Transverse colon (tissue), 4 donors: ENCODE results near the gene DDX43. TPM values are rescaled to one million over a fixed set of nuclear protein-coding genes. Genes with fewer than 3 reads are reported as not detected.
A peak's percentile ranks its signal among the peaks of the same experiment; 100 is the strongest.
"Not testable (repeated sequence)": the region's sequence is repeated elsewhere in the genome, so short reads cannot be mapped to it uniquely, and the experiment has no call there.

Experiments used
- DNase-seq: peaks from one replicate; pipeline ENCODE4 v3.0.0-alpha.2; 2019
- H3K27ac ChIP-seq, 4 donors: fragments of 200-600 bp; sonication (generic); 2 replicates each; pipeline ENCODE4 v1.5.1; 2016 to 2018; ENCODE audit warnings: inconsistent platforms in 4 of 4
- H3K27me3 ChIP-seq: fragments of 200-600 bp; sonication (generic); 2 replicates; pipeline ENCODE4 v1.5.1; 2017; ENCODE audit warnings: inconsistent platforms
- H3K36me3 ChIP-seq, 4 donors: fragments of 200-600 bp; sonication (generic); 2 replicates each; pipeline ENCODE4 v1.5.1; 2017 to 2019; ENCODE audit warnings: inconsistent platforms in 4 of 4
- H3K4me1 ChIP-seq, 4 donors: fragments of 200-600 bp; sonication (generic); 2 replicates each; pipeline ENCODE4 v1.5.1; 2017 to 2020; ENCODE audit warnings: inconsistent platforms in 4 of 4
- H3K4me3 ChIP-seq, 4 donors: fragments of 200-600 bp; sonication (generic); 1 replicate in 1 of 4; 2 replicates in 3 of 4; pipeline versions ENCODE4 v1.5.1 to v1.6.1; 2017 to 2019; ENCODE audit warnings: inconsistent platforms in 4 of 4
- H3K9me3 ChIP-seq, 2 donors: fragments of 200-600 bp; sonication (generic); 2 replicates each; pipeline ENCODE4 v1.5.1; 2017 to 2019; ENCODE audit warnings: inconsistent platforms in 2 of 2
- CTCF ChIP-seq, 5 experiments: fragments of 200-600 bp in 3 of 5; fragments of 450-650 bp in 2 of 5; sonication (generic) in 3 of 5; IDR thresholded peaks; 1 replicate in 2 of 5; 2 replicates in 3 of 5; pipeline ENCODE4 v1.5.1; 2016 to 2017; ENCODE audit warnings: antibody characterized with exemption in 5 of 5, inconsistent platforms in 3 of 5, mild to moderate bottlenecking in 2 of 5, moderate library complexity in 1 of 5
- EP300 ChIP-seq: sonication (generic); formaldehyde crosslinking; IDR thresholded peaks from one replicate; pipeline ENCODE4 v1.6.1; 2017; ENCODE audit warnings: antibody characterized with exemption, low read depth
- POLR2A ChIP-seq: fragments of 450-650 bp; IDR thresholded peaks from one replicate; pipeline ENCODE4 v1.6.1; 2016; ENCODE audit warnings: antibody characterized with exemption, mild to moderate bottlenecking, moderate library complexity
- POLR2AphosphoS5 ChIP-seq, 3 donors: sonication (generic); formaldehyde crosslinking; IDR thresholded peaks; one replicate each; pipeline ENCODE4 v1.6.1; 2016; ENCODE audit warnings: antibody characterized with exemption in 3 of 3
- WGBS, 2 donors: methylation state at CpG; one replicate each; pipeline ENCODE4 v1.1.5; 2018; ENCODE audit warnings: low coverage in 1 of 2; 5-methylcytosine and 5-hydroxymethylcytosine counted together
- in situ Hi-C, 4 donors: fragments of 200-750 bp; cut with MboI; loops; one replicate each; pipeline versions ENCODE4 v1.15.0 to v1.15.1; 2017; ENCODE audit warnings: low sequenced_read_pairs in 3 of 4, low pct_ligation_motif_present in 1 of 4, low pct_unique_long_range_greater_than_20kb in 1 of 4
- intact Hi-C: fragments of 100-400 bp; cut with DNase I; formaldehyde crosslinking; loops from one replicate; pipeline ENCODE4 v1.15.1; 2023; ENCODE audit warnings: low total_unique reads
- total RNA-seq, 4 donors: library from RNA; depleted of rRNA; stranded (reverse); fragments of >200 nt; gene quantifications; one replicate each; pipeline ENCODE4 v1.1.0, GENCODE V29; 2016

The DDX43 gene
- total RNA-seq, 4 donors from 2014 or later = 1.2 to 2.6 TPM; not detected in 2

- H3K27me3 ChIP-seq = no peaks in the 10 kb centered on the region
- intact Hi-C loops (no loop called here), in situ Hi-C loops (no loop called here)
- peaks cover 0 to 8% (median 5%) of the 10 kb centered on the region in 4 donors for H3K4me1 ChIP-seq
- no peak for DNase-seq
- 39 to 58% methylated on average over 2 to 4 of the region's 4 CpGs for WGBS, 2 donors
- TF ChIP-seq POLR2AphosphoS5 (IDR thresholded peaks at IDR 0.05) = no peak
- no peak for TF ChIP-seq CTCF (IDR thresholded peaks at IDR 0.05)
- TF ChIP-seq EP300 = no peak
- TF ChIP-seq POLR2A = no peak
- peak overlapping the region; percentile 39 to 72 (median 46) for H3K4me3 ChIP-seq
- no peaks in the 10 kb centered on the region for H3K9me3 ChIP-seq
- no peaks in the 10 kb centered on the region for H3K36me3 ChIP-seq
- H3K27ac ChIP-seq = peak overlapping the region in 1 of 4 donors; percentile 59
Measured at GRCh38 chr6:73388433-73388799, 6.2 kb upstream of the DDX43 start.

GRCh38 chr6:73388800-73389512, 5.7 kb upstream of the DDX43 start:
- intact Hi-C loops = no loop called here
- peak; percentile 68 for DNase-seq
- peak overlapping the region; percentile 53 to 59 (median 55) for H3K27ac ChIP-seq
- no peaks in the 10 kb centered on the region for H3K36me3 ChIP-seq
- peak overlapping the region; percentile 39 to 72 (median 46) for H3K4me3 ChIP-seq
- H3K9me3 ChIP-seq = no peaks in the 10 kb centered on the region
- peaks cover 0 to 8% (median 5%) of the 10 kb centered on the region in 4 donors for H3K4me1 ChIP-seq
- H3K27me3 ChIP-seq = no peaks in the 10 kb centered on the region
- in situ Hi-C loops = no loop called here
- 1 to 21% methylated on average over 7 to 34 of the region's 38 CpGs for WGBS, 2 donors
- TF ChIP-seq POLR2A (peak; percentile 15), EP300 (no peak), CTCF (IDR thresholded peaks at IDR 0.05) (peak; percentile 27 to 44 (median 39))

- Histone ChIP-seq H3K4me1 (peaks cover 0 to 8% (median 5%) of the 10 kb centered on the region in 4 donors), H3K36me3 (no peaks in the 10 kb centered on the region), H3K4me3 (no peak overlapping the region), H3K27ac (no peak overlapping the region), H3K9me3 (no peaks in the 10 kb centered on the region), H3K27me3 (no peaks in the 10 kb centered on the region)
- no peak for TF ChIP-seq POLR2A
- TF ChIP-seq CTCF (IDR thresholded peaks at IDR 0.05) = no peak
- no peak for TF ChIP-seq EP300
- no peak for TF ChIP-seq POLR2AphosphoS5 (IDR thresholded peaks at IDR 0.05)
- intact Hi-C loops = no loop called here
- DNase-seq = peak; percentile 14
- 71 to 72% methylated on average over 7 to 10 of the region's 10 CpGs for WGBS, 2 donors
- in situ Hi-C loops = no loop called here
Measured at GRCh38 chr6:73389854-73390253, 4.8 kb upstream of the DDX43 start.

GRCh38 chr6:73391675-73392074, 3.0 kb upstream of the DDX43 start:
- no peaks in the 10 kb centered on the region for H3K36me3 ChIP-seq
- WGBS, 2 donors = 83% methylated on average over 2 of the region's 2 CpGs
- H3K27ac ChIP-seq = no peak overlapping the region
- H3K4me3 ChIP-seq = no peak overlapping the region
- no peak for TF ChIP-seq POLR2A
- H3K4me1 ChIP-seq = peaks cover 0 to 8% (median 5%) of the 10 kb centered on the region in 4 donors
- DNase-seq = no peak
- H3K27me3 ChIP-seq = no peaks in the 10 kb centered on the region
- H3K9me3 ChIP-seq = no peaks in the 10 kb centered on the region
- intact Hi-C loops = no loop called here
- in situ Hi-C loops = no loop called here

GRCh38 chr6:73392188-73392587, 2.4 kb upstream of the DDX43 start:
- H3K4me1 ChIP-seq, H3K27ac ChIP-seq, in situ Hi-C loops, H3K9me3 ChIP-seq, H3K36me3 ChIP-seq, H3K4me3 ChIP-seq, DNase-seq, H3K27me3 ChIP-seq, intact Hi-C loops: not testable (repeated sequence)
- 72 to 75% methylated on average over 2 to 4 of the region's 4 CpGs for WGBS, 2 donors
